HCT116 (cell line): ENCODE data around the gene TNXB. TPM values are rescaled to one million over a fixed set of nuclear protein-coding genes. Genes with fewer than 3 reads are reported as not detected.

Experiments
- ATAC-seq: fragments of 200-7000 bp; cut with Tn5 transposase; 2 replicates; pipeline ENCODE4 v1.9.1; 2020; ENCODE audit warnings: mild to moderate bottlenecking, moderate library complexity
- BruUV-seq: library from RNA; stranded (reverse); fragments of 400-500 nt; replicated peaks from 2 replicates; lab custom pipeline; 2021; lab: Mats Ljungman, UMichigan
- CTCF ChIA-PET: fragments of 300-600 bp; sonication (Branson Sonifier 250); formaldehyde crosslinking; loops from one replicate; lab custom pipeline; 2021; ENCODE audit warnings: antibody characterized with exemption; lab: Charles Lee
- POLR2A ChIA-PET: fragments of 300-600, 350-600 bp; sonication (Branson Sonifier 250); formaldehyde crosslinking; loops from one replicate; lab custom pipeline; 2021; ENCODE audit warnings: antibody characterized with exemption; lab: Charles Lee
- RAD21 ChIA-PET, 2 experiments: fragments of 300-600 bp; sonication (Branson Sonifier 250); formaldehyde crosslinking; loops; one replicate each; lab custom pipeline; 2023; ENCODE audit warnings: low total read pairs in 2 of 2; ENCODE audit not compliant: uncharacterized antibody in 2 of 2, unreplicated experiment in 2 of 2, low non-redundant PET in 1 of 2; lab: Charles Lee
- DNase-seq: peaks from one replicate; pipeline ENCODE4 v3.0.0-alpha.2; 2010; ENCODE audit warnings: low read depth, low spot score
- H2AFZ ChIP-seq: fragments of 200-600 bp; shearing (Covaris generic), sonication (generic); 2 replicates; pipeline ENCODE4 v1.6.1; 2017; ENCODE audit warnings: low read depth, mixed run types, mixed read lengths, antibody characterized with exemption, low read length; ENCODE audit not compliant: poor library complexity, severe bottlenecking
- H3K27ac ChIP-seq: 2 replicates; pipeline ENCODE4 v1.5.1; 2012; ENCODE audit warnings: low read depth, low read length
- H3K27me3 ChIP-seq: fragments of 200-600 bp; sonication (generic); 2 replicates; pipeline ENCODE4 v1.6.1; 2016; ENCODE audit warnings: mixed run types, low read length, mixed read lengths; ENCODE audit not compliant: insufficient read depth
- H3K36me3 ChIP-seq, 2 experiments: fragments of 200-500 bp in 1 of 2; fragments of 200-600 bp in 1 of 2; sonication (Bioruptor generic) in 1 of 2; sonication (generic) in 1 of 2; 2 replicates each; pipeline versions ENCODE4 v1.5.1 to v1.6.1; 2014 to 2016; ENCODE audit warnings: low read length in 2 of 2, inconsistent platforms in 1 of 2, mixed read lengths in 1 of 2, mixed run types in 1 of 2; ENCODE audit not compliant: insufficient read depth in 2 of 2, control insufficient read depth in 1 of 2
- H3K4me1 ChIP-seq, 2 experiments: fragments of 200-600 bp in 1 of 2; sonication (generic) in 1 of 2; 2 replicates each; pipeline versions ENCODE4 v1.5.1 to v1.6.1; 2012 to 2017; ENCODE audit warnings: low read length in 2 of 2, inconsistent platforms in 1 of 2, mild to moderate bottlenecking in 1 of 2, mixed read lengths in 1 of 2, mixed run types in 1 of 2, moderate library complexity in 1 of 2; ENCODE audit not compliant: insufficient read depth in 2 of 2, control insufficient read depth in 1 of 2
- H3K4me2 ChIP-seq: fragments of 200-600 bp; sonication (generic); 2 replicates; pipeline ENCODE4 v1.6.1; 2017; ENCODE audit warnings: mixed run types, low read length, mixed read lengths
- H3K4me3 ChIP-seq, 2 experiments: fragments of 200-600 bp in 1 of 2; sonication (generic) in 1 of 2; replicated peaks in 1 of 2; 2 replicates each; pipeline ENCODE4 v1.5.1; 2011 to 2016; ENCODE audit warnings: low read length in 2 of 2, control low read depth in 1 of 2, low read depth in 1 of 2, mild to moderate bottlenecking in 1 of 2, mixed read lengths in 1 of 2, mixed run types in 1 of 2
- H3K79me2 ChIP-seq: fragments of 200-600 bp; sonication (generic); 2 replicates; pipeline ENCODE4 v1.6.1; 2017; ENCODE audit warnings: mild to moderate bottlenecking, mixed run types, low read length, moderate library complexity, mixed read lengths; ENCODE audit not compliant: insufficient read depth
- H3K9ac ChIP-seq: fragments of 200-600 bp; sonication (generic); 2 replicates; pipeline ENCODE4 v1.6.1; 2016; ENCODE audit warnings: low read length, mixed read lengths
- H3K9me2 ChIP-seq: fragments of 200-600 bp; sonication (generic), shearing (Covaris generic); 2 replicates; pipeline ENCODE4 v1.6.1; 2017; ENCODE audit warnings: mixed run types, mild to moderate bottlenecking, moderate library complexity; ENCODE audit not compliant: insufficient read depth
- H3K9me3 ChIP-seq, 2 experiments: fragments of 200-500 bp in 1 of 2; fragments of 200-600 bp in 1 of 2; sonication (Bioruptor generic) in 1 of 2; sonication (generic) in 1 of 2; 2 replicates each; pipeline ENCODE4 v1.6.1; 2014 to 2017; ENCODE audit warnings: low read length in 2 of 2, mixed read lengths in 2 of 2, inconsistent platforms in 1 of 2, low read depth in 1 of 2, mild to moderate bottlenecking in 1 of 2, mixed run types in 1 of 2, moderate library complexity in 1 of 2; ENCODE audit not compliant: control insufficient read depth in 1 of 2, insufficient read depth in 1 of 2
- H4K20me1 ChIP-seq: fragments of 200-600 bp; sonication (generic), shearing (Covaris generic); 2 replicates; pipeline ENCODE4 v1.6.1; 2017; ENCODE audit warnings: mixed run types, mild to moderate bottlenecking, moderate library complexity; ENCODE audit not compliant: insufficient read depth
- ATF3 ChIP-seq: IDR thresholded peaks from 2 replicates; pipeline ENCODE4 v1.6.1; 2012
- EGR1 ChIP-seq: IDR thresholded peaks from 2 replicates; pipeline ENCODE4 v1.6.1; 2012; ENCODE audit warnings: low read depth
- EZH2phosphoT487 ChIP-seq: fragments of 200-600 bp; IDR thresholded peaks from 2 replicates; pipeline ENCODE4 v1.6.1; 2018; ENCODE audit warnings: antibody characterized with exemption, borderline replicate concordance
- FOSL1 ChIP-seq: IDR thresholded peaks from 2 replicates; pipeline ENCODE4 v1.6.1; 2012; ENCODE audit warnings: low read depth
- JUND ChIP-seq: IDR thresholded peaks from 2 replicates; pipeline ENCODE4 v1.6.1; 2012
- MAX ChIP-seq: IDR thresholded peaks from 2 replicates; pipeline ENCODE4 v1.6.1; 2012
- POLR2A ChIP-seq: IDR thresholded peaks from 2 replicates; pipeline ENCODE4 v1.7.0; 2011; ENCODE audit warnings: borderline replicate concordance; ENCODE audit not compliant: insufficient read depth, insufficient read length; ENCODE audit errors: extremely low read depth
- RAD21 ChIP-seq: IDR thresholded peaks from 2 replicates; pipeline ENCODE4 v1.6.1; 2012; ENCODE audit warnings: low read depth, mild to moderate bottlenecking
- SIN3A ChIP-seq: IDR thresholded peaks from 2 replicates; pipeline ENCODE4 v1.6.1; 2012; ENCODE audit warnings: low read depth
- TCF7L2 ChIP-seq: IDR thresholded peaks from 2 replicates; pipeline ENCODE4 v1.7.0; 2011; ENCODE audit warnings: borderline replicate concordance, inconsistent platforms; ENCODE audit not compliant: insufficient read depth, insufficient read length; ENCODE audit errors: extremely low read depth
- YY1 ChIP-seq: IDR thresholded peaks from 2 replicates; pipeline ENCODE4 v1.6.1; 2011; ENCODE audit warnings: low read length, low read depth, moderate library complexity, mild to moderate bottlenecking; ENCODE audit not compliant: insufficient replicate concordance; ENCODE audit errors: extremely low read depth
- ZBTB33 ChIP-seq: IDR thresholded peaks from 2 replicates; pipeline ENCODE4 v1.6.1; 2011; ENCODE audit warnings: mild to moderate bottlenecking, low read length, moderate library complexity; ENCODE audit not compliant: insufficient replicate concordance; ENCODE audit errors: extremely low read depth
- ZNF274 ChIP-seq: fragments of 200-500 bp; sonication (Bioruptor generic); IDR thresholded peaks from 2 replicates; pipeline ENCODE4 v1.6.1; 2014; ENCODE audit warnings: mild to moderate bottlenecking, low read depth, low read length, inconsistent platforms
- intact Hi-C: fragments of 100-400 bp; cut with micrococcal nuclease; formaldehyde crosslinking; loops from 2 replicates; pipeline ENCODE4 v1.10.0; 2022
- total RNA-seq: library from RNA; stranded (reverse); gene quantifications from one replicate; pipeline ENCODE4 v1.2.1, GENCODE V29; 2021; ENCODE audit not compliant: unreplicated experiment

The TNXB gene
- total RNA-seq, 1 experiment from 2014 or later: 8.5 TPM

- CTCF ChIA-PET: no interaction called here
- Histone ChIP-seq H3K4me1 (peaks cover 6 to 36% of the 10 kb centered on the region in 2 experiments; a peak in 3 of 4 replicates), H3K4me3 (no peak overlapping the region), H2AFZ (no peak overlapping the region), H3K79me2 (no peaks in the 10 kb centered on the region), H3K4me2 (no peak overlapping the region), H3K9me2 (no peaks in the 10 kb centered on the region), H4K20me1 (no peaks in the 10 kb centered on the region), H3K27me3 (no peaks in the 10 kb centered on the region), H3K9me3 (no peaks in the 10 kb centered on the region), H3K9ac (no peak overlapping the region), H3K27ac (no peak overlapping the region), H3K36me3 (peaks cover under 1 to 8% of the 10 kb centered on the region in 2 experiments; a peak in 2 of 4 replicates)
- no peak for ATAC-seq
- no peak for DNase-seq
- BruUV-seq: no TSS peak
- no peak for TF ChIP-seq EGR1
- TF ChIP-seq POLR2A: no peak
- no peak for TF ChIP-seq ATF3
- TF ChIP-seq EZH2phosphoT487: no peak
- TF ChIP-seq ZBTB33: no peak
- TF ChIP-seq TCF7L2: no peak
- no peak for TF ChIP-seq JUND
- no peak for TF ChIP-seq ZNF274
- TF ChIP-seq FOSL1: no peak
- no peak for TF ChIP-seq MAX
- no peak for TF ChIP-seq RAD21
- no peak for TF ChIP-seq SIN3A
- TF ChIP-seq YY1: no peak
- intact Hi-C loops: no loop called here
- RAD21 ChIA-PET: no interaction called here
- POLR2A ChIA-PET: no interaction called here
These were observed 3.4 kb upstream of the TNXB start for GRCh38 chr6:32112431-32112980.
